Skin epidermis (tissue), 12 donors: ENCODE data around the gene CHRNA4.
"Not testable (repeated sequence)": the region's sequence is repeated elsewhere in the genome, so short reads cannot be mapped to it uniquely, and the experiment has no call there.

Source experiments
- H3K27ac ChIP-seq, 21 experiments: fragments of 200-600 bp; sonication (generic) in 11 of 21; one replicate each; pipeline ENCODE4 v1.5.0; 2020; ENCODE audit warnings: mild to moderate bottlenecking in 3 of 21, inconsistent platforms in 2 of 21, moderate library complexity in 2 of 21
- H3K4me3 ChIP-seq, 7 experiments: fragments of 200-600 bp; sonication (generic) in 2 of 7; one replicate each; pipeline ENCODE4 v1.5.0; 2020; ENCODE audit warnings: inconsistent platforms in 2 of 7, mild to moderate bottlenecking in 2 of 7, moderate library complexity in 1 of 7

Gene CHRNA4

DNA sequence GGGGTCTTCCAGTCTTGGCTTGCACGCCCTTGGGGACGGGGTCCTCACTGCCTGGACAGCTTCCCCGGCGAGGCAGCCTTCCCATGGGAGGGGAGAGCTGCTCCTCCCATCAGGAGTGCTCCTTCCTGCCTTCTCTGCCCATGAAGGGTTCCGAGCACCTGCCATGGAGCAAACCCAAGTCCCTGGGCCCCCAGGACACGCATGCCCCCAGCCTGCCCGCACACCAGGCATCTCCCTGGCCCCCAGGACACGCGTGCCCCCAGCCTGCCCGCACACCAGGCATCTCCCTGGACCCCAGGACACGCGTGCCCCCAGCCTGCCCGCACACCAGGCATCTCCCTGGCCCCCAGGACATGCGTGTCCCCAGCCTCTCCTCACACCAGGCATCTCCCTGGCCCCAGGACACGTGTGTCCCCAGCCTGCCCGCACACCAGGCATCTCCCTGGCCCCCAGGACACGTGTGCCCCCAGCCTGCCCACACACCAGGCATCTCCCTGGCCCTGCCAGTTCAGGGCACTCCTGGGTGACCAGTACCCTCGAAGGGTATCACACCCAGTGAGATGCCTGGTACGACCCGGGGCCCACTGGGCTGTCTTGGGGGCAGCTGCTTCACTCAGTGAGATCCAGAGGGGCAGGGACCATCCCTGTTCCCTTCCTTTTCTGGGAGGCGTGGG is 46.4 kb downstream of the CHRNA4 start:
- Histone ChIP-seq H3K4me3 (no peak overlapping the region), H3K27ac (no peak overlapping the region)

DNA sequence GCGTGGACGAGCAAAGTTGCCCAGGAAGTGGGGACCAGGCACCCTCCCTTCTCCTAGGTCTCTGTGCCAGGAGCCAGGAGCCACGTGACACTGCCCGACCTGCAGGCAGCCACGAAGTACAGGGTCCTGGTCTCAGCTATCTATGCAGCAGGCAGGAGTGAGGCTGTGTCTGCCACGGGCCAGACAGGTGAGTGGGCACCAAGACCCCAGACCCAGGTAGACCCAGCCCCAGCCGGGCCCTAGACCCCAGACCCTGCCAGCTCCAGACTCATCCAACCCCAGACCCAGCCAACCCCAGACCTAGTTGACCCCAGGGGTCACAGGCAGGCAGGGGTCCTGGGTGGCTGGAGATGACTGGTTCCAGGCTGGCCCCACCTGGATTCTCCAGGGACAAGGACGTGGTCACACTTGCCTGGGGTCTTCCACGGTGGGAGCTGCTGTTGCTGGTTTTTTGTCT is 47.1 kb downstream of the CHRNA4 start:
- H3K4me3 ChIP-seq, result no peak overlapping the region

DNA sequence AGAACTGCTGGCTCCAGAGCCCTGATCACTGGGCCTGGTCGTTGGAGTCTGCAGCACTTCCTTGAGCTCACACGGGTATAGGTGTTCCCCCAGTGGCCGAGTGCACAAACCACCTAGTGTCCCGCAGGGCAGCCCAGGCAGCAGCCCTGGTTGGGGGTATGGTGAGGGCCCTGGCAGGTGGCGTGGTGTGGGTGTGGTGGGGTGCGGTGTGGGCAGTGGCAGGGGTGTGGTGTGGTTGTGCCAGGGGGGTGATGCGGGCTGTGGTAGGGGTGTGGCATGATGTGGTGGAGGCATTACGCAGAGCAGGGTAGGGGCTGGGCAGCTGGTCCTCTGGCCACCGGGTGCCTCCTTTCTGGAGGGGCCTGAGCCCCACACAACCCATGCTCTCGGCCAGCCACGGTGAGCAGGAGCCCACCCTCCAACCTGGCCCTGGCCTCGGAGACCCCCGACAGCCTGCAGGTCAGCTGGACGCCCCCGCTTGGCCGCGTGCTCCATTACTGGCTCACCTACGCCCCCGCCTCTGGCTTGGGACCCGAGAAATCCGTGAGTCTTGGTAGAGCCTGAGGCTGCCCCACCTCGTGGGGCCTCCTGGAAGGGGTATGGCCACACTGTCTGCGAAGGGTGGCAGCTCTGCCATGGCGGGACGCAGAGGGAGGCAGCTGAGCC is 47.7 kb downstream of the CHRNA4 start:
- Histone ChIP-seq H3K4me3 (no peak overlapping the region), H3K27ac (no peak overlapping the region)

More for the DNA sequence above, 47.1 kb downstream of the CHRNA4 start:
- no peak overlapping the region for H3K27ac ChIP-seq

DNA sequence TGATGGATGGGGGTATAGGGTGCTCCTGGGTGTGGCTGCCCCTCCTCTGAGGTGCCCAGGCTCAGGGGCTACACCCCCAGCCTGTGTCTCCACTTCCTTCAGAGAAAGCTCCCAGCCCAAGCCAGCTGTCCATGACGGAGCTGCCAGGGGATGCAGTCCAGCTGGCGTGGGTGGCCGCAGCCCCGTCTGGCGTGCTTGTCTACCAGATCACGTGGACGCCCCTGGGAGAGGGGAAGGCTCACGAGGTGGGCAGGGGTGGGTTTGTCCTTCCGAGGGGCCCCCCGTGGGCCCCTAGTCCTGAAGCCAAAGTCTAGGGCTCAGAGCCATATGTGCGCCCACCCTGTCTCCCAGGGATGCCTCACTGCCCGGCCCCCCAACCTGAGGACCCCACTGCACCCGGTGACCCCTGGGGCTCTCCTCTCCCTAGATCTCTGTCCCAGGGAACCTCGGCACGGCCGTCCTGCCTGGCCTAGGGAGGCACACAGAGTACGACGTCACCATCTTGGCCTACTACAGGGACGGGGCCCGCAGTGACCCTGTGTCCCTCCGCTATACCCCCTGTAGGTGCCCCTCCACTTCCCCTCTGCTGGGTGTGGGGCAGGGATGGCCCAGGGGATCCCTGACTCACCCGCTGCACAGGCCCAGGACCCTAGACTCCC is 48.3 kb downstream of the CHRNA4 start:
- H3K4me3 ChIP-seq, result no peak overlapping the region
- no peak overlapping the region for H3K27ac ChIP-seq

DNA sequence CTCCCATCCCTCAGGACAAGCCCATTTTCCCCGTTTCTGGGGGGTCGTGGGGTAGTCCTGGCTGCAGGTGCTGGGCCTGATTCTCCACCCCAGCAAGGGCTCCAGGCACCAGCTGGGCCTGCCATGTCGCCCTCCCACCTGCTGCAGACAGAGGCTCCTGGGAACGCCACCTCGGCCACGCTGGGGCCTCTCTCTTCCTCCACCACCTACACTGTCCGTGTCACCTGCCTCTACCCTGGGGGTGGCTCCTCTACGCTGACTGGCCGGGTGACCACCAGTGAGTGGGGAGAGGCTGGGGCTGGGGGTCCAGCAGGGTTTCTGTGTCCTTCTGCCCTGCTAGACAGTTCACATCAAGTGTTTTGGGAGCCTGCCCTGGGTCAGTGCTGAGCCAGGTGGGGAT is 48.9 kb downstream of the CHRNA4 start:
- H3K27ac ChIP-seq, result no peak overlapping the region
- no peak overlapping the region for H3K4me3 ChIP-seq

DNA sequence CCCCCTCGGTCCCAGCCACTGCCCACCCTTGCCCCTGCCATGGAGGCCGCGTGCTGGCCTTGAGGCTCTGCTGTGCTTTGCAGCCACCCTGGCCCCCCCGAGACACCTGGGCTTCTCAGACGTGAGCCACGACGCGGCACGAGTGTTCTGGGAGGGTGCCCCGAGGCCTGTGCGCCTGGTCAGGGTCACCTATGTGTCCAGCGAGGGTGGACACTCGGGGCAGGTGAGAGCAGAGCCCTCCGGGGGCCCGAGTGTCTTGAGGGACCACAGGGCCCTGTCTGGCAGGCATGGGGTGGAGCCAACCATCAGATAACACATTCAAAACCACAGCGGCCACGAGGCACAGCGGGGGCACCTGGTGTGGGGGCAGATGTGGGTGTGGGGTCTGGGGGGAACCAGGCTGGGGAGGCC is 49.3 kb downstream of the CHRNA4 start:
- no peak overlapping the region for H3K4me3 ChIP-seq

DNA sequence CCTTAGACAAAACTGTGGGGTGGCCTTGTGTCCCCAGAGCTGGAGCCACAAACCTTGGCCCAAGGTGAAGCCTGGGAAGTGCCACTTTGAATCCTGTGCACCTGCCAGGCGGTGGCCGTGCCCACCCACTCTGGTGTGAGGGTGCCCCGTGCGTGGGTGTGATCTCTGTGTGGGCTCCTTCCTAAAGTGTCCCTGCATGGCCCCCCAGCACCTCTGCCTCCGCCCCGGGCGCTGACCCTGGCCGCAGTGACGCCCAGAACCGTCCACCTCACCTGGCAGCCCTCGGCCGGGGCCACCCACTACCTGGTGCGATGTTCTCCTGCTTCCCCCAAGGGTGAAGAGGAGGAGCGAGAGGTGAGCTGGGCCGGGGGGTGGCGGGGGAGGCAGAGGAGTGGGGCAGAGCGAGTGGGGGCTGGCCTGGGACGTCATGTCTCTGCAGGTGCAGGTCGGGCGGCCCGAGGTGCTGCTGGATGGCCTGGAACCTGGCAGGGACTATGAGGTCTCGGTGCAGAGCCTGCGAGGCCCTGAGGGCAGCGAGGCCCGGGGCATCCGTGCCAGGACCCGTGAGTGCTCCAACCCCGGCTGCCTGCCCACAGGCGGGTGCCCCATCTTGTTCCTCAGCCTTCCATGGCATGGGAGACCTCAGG is 49.8 kb downstream of the CHRNA4 start:
- H3K27ac ChIP-seq, result no peak overlapping the region
- no peak overlapping the region for H3K4me3 ChIP-seq

More for the DNA sequence above, 49.3 kb downstream of the CHRNA4 start:
- no peak overlapping the region for H3K27ac ChIP-seq

DNA sequence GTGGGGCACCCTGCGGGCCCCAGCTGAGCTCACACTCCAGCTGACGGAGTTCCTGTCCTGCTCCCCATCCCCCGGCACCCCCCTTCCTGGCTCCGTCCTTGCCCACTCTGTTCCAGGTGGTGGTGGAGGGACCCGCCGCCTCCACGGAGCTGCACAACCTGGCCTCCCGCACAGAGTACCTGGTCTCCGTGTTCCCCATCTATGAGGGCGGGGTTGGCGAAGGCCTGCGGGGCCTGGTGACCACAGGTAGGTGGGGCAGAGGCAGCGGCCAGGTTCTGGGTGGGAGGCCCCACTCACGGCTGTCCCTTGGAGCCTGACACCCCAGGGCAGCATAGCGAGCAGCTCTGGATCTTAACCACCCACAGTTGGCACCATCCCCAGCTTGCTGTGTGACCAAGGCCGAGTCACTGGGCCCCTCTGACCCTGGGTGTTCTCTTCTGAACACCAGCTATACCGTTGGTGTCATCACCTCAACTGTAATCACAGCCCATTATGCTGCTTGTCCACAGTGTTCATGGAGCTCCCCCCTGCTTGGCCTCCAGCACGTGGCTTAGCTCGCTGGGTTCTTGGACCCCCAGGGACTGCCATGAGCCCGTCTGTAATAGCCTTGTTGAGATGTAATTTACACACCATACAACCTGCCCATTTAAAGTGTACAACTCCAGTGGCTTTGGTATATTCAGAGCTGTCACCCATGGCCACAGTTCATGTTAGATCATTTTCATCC is 50.7 kb downstream of the CHRNA4 start:
- no peak overlapping the region for H3K27ac ChIP-seq
- H3K4me3 ChIP-seq, result no peak overlapping the region

DNA sequence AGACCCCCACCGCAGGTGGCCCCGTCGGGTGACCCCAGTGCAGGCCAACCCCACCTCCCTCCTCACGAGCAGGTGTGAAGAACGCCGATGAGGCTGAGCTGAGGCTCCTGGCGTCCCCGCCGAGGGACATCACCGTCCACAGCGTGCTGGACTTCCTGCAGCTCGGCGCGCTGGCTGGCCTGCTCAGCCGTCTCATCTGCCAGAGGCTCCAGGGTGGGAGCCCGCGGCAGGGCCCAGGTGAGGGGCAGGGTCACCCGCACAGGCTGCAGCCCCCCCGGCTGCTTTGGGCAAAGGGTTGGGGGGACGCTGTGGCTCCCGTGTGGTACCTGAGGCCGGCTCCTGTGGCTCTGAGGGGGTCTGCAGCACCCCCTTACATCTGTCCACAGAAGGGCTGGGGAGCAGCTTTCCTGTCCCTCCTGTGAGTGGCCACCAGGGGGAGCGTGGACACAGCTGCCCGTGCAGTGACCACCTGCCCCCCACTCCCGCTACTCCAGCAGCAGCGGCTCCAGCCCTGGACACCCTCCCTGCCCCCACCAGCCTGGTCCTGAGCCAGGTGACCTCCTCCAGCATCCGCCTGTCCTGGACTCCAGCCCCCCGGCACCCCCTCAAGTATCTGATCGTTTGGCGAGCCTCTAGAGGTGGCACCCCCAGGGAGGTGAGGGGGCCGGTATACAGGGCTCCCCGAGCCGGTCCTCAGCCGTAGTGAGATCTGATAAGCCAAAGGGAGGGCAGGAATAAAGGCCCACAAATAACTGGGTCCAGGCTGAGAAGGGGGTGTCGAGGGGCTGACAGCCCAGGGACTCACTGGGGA is 51.7 kb downstream of the CHRNA4 start:
- Histone ChIP-seq H3K4me3 (no peak overlapping the region), H3K27ac (no peak overlapping the region)

DNA sequence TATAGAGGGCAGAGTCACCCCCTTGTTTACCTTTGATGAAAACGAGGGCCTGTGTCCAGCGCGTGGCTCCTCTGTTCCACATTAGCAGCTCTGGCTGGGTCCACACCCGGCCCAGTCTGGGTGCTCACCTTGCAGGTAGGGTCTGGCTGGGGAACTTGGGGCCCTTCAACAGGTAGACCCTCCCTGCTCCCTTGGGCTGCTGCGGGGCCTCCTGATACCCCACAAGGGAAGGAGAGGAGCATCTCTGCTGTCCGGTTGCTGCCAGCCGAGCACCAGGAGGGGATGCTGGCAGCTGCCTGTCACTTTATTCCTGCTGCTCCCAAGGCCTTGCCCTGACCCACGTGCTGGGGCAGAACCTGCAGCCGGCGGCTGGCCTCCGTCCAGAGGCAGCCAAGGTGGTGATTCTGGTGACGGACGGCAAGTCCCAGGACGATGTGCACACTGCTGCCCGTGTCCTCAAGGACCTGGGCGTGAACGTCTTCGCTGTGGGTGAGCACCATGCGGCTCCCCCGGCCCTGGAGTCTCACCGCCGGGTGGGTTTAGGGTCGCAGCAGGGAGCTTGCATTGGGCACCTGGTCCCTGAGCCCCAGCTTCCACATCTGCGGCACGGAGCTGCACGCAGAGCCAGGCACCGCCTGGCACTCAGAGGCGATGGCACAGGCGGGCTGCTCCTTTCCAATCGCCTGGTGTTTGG is 52.8 kb downstream of the CHRNA4 start:
- no peak overlapping the region for H3K4me3 ChIP-seq

DNA sequence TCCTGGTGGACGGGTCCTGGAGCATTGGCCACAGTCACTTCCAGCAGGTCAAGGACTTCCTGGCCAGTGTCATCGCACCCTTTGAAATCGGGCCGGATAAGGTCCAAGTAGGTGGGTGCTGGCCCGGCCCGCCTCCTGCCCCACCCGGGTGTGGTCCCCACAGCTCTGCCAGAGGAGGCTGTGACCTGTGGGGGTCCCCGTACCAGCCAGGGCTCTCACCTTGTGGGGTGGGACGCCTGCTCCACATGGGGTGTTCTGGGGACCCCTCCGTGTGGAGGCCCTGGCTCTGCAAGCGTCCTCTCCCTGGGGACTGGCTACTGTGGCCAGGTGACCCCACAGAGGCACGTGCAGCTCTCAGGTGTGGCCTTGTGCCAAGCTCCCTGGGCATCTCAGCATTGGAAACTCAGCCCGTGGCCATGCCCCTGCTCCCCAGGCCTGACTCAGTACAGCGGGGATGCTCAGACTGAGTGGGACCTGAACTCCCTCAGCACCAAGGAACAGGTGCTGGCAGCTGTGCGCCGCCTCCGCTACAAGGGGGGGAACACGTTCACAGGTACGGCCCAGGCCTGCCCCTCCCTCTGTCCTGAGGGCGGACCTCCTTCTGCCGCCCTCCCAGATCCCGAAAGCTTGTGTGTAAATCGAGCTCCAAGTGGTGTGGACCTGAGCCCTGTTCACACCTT is 53.5 kb downstream of the CHRNA4 start:
- H3K27ac ChIP-seq, result no peak overlapping the region

More for the DNA sequence above, 52.8 kb downstream of the CHRNA4 start:
- H3K27ac ChIP-seq, result no peak overlapping the region

DNA sequence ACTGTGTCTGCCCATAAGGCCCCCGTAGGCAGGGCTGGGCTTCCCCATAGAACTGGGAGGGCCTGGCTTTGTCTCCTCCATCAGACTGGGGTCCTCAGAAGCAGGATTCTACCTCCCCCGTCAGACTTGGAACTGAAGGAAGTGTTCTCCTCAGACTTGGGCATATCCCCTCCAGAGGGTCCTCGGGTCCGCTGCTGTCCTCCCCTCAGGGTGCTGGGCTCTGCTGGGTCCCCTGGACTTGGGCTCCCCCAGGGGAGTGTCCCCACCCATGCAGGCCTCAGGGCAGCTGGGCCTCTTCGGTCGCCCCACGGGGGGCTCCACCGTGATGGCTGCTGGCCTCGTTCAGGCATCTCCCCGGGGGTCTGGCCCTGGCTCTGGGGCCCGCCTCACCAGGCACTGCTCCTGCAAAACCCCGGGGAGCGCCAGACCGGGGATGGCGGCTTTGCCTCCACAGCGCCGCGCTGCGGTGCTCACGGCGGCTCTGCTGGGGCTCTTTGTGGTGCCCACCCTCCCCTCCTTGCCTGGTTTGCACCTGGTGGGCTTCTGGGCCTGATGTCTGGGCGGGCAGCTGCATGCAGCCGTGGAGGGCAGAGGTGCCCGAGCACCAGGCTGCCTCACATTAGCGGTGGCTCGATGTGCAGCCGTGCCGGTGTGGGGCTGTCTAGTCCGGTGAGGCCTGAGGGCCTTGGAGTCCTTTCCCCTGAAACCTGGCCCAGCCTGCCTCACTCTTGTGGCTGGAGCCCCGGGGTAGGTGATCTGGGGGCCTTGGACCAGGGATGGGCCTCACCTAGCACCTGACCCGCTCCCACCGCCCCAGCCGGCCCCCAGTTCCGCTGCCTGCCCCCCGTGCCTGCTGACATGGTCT is 54.2 kb downstream of the CHRNA4 start:
- H3K4me3 ChIP-seq, result no peak overlapping the region
- H3K27ac ChIP-seq, result no peak overlapping the region

More for the DNA sequence above, 53.5 kb downstream of the CHRNA4 start:
- H3K4me3 ChIP-seq, result no peak overlapping the region

DNA sequence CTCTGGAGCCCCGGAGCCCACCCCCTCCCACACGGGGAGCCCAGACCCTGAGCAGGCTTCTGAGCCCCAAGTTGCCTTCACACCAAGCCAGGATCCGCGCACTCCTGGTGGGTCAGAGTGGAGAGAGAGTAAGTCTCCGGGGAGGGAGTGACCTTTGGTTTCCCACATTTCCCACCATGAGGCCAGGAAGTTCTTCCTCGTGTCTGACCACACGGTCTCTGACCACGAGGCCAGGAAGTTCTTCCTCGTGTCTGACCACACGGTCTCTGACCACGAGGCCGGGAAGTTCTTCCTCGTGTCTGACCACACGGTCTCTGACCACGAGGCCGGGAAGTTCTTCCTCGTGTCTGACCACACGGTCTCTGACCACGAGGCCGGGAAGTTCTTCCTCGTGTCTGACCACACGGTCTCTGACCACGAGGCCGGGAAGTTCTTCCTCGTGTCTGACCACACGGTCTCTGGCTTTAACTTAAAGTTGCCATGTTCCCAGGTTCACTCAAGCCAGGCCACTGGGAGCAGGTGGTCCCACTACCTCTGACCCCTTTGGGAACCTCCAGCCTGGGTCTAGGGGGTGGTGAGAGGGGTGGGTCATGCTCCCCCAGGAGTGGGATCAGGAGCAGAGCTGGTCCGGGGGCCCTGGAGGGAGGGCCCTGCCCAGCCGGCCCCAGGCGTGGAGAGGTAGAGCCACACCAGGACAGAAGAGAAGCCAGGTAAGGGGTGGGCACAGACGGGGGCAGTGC is 55.0 kb downstream of the CHRNA4 start:
- not testable (repeated sequence) for H3K27ac ChIP-seq

DNA sequence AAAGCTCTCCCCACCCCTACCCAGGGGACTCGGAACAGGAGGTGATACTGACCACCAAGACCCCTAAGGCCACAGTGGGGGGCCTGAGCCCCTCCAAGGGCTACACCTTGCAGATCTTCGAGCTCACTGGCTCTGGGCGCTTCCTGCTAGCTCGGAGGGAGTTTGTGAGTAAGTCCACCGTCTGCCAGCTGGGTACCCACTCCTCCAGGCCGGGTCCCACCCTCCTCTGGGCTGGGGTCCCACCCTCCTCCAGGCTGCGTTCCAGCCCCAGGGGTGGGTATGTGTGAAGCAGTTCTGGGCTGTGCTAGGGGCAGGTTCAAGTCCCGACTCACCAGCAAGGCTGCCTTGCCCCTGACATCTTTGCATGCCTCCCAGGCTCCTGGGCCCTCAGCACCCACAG is 55.8 kb downstream of the CHRNA4 start:
- Histone ChIP-seq H3K27ac (no peak overlapping the region), H3K4me3 (no peak overlapping the region)

More for the DNA sequence above, 55.0 kb downstream of the CHRNA4 start:
- not testable (repeated sequence) for H3K4me3 ChIP-seq

DNA sequence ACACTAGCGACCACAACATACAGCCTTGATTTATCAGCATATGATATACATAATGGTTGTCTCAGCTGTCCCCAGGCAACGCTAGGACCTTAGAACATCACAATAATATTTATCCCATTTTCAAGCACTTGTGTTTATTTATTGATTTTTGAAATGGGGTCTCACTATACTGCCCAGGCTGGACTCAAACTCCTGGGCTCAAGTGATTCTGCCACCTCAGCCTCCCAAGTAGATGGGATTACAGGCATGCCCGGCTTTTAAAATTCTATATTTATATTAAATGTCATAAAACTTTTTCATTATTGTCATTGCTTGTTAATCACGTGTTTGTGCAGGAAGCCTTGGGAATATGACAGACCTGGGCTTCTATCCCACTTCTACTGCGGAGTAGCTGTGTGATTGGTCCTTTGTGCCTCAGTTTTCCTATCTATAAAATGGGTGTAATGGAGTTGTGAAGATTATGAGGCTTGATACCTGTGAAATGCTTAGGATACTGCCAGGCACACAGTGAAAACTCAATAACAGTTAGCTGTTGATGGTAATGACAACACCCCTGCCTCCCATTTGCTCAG is 58.0 kb downstream of the CHRNA4 start:
- Histone ChIP-seq H3K27ac (no peak overlapping the region), H3K4me3 (no peak overlapping the region)

DNA sequence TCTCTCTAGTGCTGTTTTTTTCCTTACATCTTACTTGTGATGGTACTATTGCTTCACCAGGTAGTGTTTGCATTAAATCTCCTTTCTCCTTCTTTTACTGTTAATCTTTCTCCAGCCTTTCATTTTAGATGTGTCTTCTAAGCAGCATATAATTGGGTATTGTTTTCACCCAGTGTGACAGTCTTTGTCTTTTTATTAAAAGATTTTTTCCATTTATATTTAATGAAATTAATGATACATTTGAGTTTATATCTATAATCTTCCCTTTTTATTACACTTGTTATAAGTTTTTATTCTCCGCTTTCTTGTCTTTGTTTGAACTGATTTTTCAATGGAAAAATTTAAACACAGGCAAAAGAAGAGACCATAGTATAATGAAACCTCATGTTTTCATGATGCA is 59.5 kb downstream of the CHRNA4 start:
- H3K27ac ChIP-seq, result no peak overlapping the region
- H3K4me3 ChIP-seq, result no peak overlapping the region
